ENCODE data around the gene TPCN1. TPM values are rescaled to one million over a fixed set of nuclear protein-coding genes. Genes with fewer than 3 reads are reported as not detected.
A peak's percentile ranks its signal among the peaks of the same experiment; 100 is the strongest.

Gene TPCN1
- total and polyA plus RNA-seq, 10 donors: 15.5 to 90.1 (median 46.7) TPM

DNA sequence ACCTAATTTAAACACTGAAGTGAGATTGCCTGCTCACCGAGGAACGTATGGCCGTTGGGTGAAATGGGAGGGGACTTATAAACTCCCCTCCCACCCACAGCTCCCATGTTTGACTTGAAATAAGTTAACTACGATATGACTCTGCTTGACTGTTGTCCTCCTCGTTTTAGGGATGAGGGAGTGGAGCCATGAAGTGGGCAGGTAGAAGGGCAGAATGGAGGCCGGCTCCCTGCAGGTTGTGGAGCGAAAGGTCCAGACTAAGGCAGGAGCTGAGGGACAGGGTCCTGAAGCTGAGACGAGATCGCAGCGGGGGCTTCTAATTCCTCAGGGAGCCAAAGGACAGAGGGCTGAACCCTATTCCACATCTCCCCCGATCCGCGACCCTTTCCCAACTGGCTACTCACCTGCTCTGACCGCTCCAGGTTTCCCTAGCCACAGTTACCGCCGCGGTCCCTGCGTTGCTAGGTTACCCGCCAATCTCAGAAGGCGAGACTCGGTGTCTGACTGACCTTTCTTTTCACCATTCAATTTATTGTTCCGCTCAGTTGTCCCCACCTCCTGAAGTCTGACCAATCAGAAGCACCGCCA, 577 bp upstream of the TPCN1 start:
- DNase-seq: no peak
- peak overlapping the region; percentile 26 to 95 (median 74) for H3K4me3 ChIP-seq
- H3K27me3 ChIP-seq (replicated peaks in 1 of 7): no peaks in the 10 kb centered on the region
- H3K36me3 ChIP-seq: peaks cover 0 to 5% (median 0%) of the 10 kb centered on the region in 6 donors
- intact Hi-C loops (cut with DNase I; ENCODE audit: low total_unique reads): no loop called here
- peaks cover 28 to 79% (median 56%) of the 10 kb centered on the region in 6 donors for H3K4me1 ChIP-seq
- no peaks in the 10 kb centered on the region for H3K9me3 ChIP-seq
- 0 to 2% (median 1%) methylated on average over 23 of the region's 23 CpGs for WGBS, 5 donors
- peak overlapping the region in 4 of 8 donors; percentile 40 to 95 (median 56) for H3K27ac ChIP-seq
- TF ChIP-seq POLR2A (IDR thresholded peaks at IDR 0.05): no peak
- TF ChIP-seq, protein P1, sequence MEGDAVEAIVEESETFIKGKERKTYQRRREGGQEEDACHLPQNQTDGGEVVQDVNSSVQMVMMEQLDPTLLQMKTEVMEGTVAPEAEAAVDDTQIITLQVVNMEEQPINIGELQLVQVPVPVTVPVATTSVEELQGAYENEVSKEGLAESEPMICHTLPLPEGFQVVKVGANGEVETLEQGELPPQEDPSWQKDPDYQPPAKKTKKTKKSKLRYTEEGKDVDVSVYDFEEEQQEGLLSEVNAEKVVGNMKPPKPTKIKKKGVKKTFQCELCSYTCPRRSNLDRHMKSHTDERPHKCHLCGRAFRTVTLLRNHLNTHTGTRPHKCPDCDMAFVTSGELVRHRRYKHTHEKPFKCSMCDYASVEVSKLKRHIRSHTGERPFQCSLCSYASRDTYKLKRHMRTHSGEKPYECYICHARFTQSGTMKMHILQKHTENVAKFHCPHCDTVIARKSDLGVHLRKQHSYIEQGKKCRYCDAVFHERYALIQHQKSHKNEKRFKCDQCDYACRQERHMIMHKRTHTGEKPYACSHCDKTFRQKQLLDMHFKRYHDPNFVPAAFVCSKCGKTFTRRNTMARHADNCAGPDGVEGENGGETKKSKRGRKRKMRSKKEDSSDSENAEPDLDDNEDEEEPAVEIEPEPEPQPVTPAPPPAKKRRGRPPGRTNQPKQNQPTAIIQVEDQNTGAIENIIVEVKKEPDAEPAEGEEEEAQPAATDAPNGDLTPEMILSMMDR (IDR thresholded peaks at IDR 0.05 in 8 of 11, conservative IDR thresholded peaks at IDR 0.05 in 3 of 11): no peak
- TF ChIP-seq POLR2AphosphoS5 (IDR thresholded peaks at IDR 0.05): no peak

DNA sequence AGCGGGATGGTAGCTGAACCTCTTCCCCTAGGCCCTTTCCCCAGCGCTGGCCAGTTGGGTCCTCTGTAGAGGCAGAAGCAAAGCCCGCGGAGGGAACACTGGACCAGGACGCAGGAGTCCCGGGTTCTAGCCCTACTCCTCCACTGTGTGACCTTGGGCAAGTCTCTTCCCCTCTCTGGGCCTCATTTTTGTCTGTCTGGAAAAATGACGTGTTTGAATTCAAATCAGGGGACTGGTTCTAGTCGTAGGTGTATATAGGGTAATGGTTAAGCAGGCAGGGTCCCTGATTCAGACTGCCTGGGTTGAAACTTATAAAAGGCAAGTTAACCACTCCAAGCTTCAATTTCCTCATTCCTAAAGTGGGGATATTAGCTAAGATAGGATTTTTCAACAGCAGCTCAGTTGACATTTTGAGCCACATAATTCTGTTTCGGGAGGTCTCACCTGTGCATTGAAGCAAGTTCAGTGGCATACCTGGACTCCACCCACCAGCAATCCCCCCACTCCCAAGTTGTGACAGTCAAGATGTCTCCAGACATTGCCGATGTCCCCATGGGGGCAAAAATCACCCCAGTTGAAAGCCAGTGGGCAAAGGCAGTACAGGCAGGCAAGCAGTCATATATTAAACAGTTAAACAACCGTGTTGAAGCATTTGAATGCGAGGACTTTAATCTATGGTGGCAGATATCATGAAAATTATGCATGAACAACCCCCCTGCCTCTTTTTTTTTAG, 899 bp downstream of the TPCN1 start:
- intact Hi-C loops (cut with DNase I; ENCODE audit: low total_unique reads): no loop called here
- TF ChIP-seq, protein P1 (IDR thresholded peaks at IDR 0.05 in 8 of 11, conservative IDR thresholded peaks at IDR 0.05 in 3 of 11): no peak
- no peak for TF ChIP-seq POLR2A (IDR thresholded peaks at IDR 0.05)
- TF ChIP-seq POLR2AphosphoS5 (IDR thresholded peaks at IDR 0.05): no peak
- Histone ChIP-seq H3K36me3 (peaks cover 0 to 13% (median 6%) of the 10 kb centered on the region in 6 donors), H3K4me3 (peak overlapping the region; percentile 75 to 95 (median 89)), H3K27me3 (replicated peaks in 1 of 7) (no peaks in the 10 kb centered on the region), H3K27ac (peak overlapping the region; percentile 89 to 98 (median 93)), H3K4me1 (peaks cover 28 to 79% (median 57%) of the 10 kb centered on the region in 6 donors), H3K9me3 (no peaks in the 10 kb centered on the region)
- DNase-seq: peak; percentile 41
- WGBS, 5 donors: 20 to 31% (median 24%) methylated on average over 11 to 12 of the region's 12 CpGs

DNA sequence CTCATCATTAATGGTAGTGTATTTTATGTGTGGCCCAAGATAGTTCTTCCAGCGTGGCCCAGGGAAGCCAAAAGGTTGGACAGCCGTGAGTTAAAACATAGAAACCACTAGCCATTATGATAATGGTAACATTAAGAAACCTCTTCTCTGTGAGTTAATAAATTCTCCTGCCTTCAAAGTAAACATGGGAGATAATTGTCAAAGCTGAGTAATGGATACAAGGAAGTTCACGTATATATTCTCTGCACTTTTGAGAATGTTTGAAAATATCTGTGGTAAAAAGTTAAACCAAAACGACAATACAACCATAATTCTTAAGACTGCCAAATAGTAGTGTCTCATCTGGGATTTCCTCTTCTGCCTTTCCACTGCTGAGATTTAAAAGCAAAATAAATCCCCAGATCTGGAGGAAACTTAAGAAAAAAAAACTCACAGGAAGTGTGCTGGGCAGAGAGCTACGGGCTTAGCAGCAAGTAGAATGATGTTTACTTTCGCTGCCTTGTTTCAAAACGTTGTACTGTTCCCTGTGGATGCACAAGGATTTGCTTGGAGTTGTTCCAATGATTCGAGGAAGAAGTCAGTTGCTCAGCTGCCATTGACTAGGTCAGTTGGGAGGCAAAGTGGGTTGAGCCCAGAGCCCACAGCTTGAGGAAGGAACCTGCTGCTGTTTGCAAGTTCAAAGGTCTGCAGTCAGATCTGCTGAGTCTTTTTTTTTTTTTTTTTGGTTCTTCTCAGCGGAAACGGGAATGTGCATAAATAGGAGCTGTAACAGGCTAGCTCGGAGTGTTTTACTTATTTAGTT, 1.7 kb downstream of the TPCN1 start:
- DNase-seq: peak; percentile 78
- WGBS, 5 donors: 11 to 16% (median 13%) methylated on average over 11 of the region's 11 CpGs
- H3K36me3 ChIP-seq: peaks cover 0 to 20% (median 9%) of the 10 kb centered on the region in 6 donors
- H3K4me1 ChIP-seq: peaks cover 28 to 79% (median 58%) of the 10 kb centered on the region in 6 donors
- no peaks in the 10 kb centered on the region for H3K9me3 ChIP-seq
- no peaks in the 10 kb centered on the region for H3K27me3 ChIP-seq (replicated peaks in 1 of 7)
- TF ChIP-seq POLR2A (IDR thresholded peaks at IDR 0.05) (peak in 1 of 3 donors; percentile 16), POLR2AphosphoS5 (IDR thresholded peaks at IDR 0.05) (peak in 1 of 3 donors; percentile 76)
- TF ChIP-seq, protein P1 (IDR thresholded peaks at IDR 0.05 in 8 of 11, conservative IDR thresholded peaks at IDR 0.05 in 3 of 11): peak in 1 of 11 experiments; percentile 23
- H3K4me3 ChIP-seq: peak overlapping the region; percentile 75 to 95 (median 89)
- peak overlapping the region; percentile 89 to 98 (median 93) for H3K27ac ChIP-seq
- intact Hi-C loops (cut with DNase I; ENCODE audit: low total_unique reads): no loop called here

All from spleen (tissue), 11 donors.